HG02852 (cell line): ENCODE measurements around the gene MTUS2.

Experiments
- ATAC-seq: cut with Tn5 transposase; IDR thresholded peaks from one replicate; pipeline ENCODE4 v1.9.1; 2021; ENCODE audit warnings: mild to moderate bottlenecking, moderate library complexity; ENCODE audit not compliant: unreplicated experiment

MTUS2 gene

GRCh38 chr13:29514720-29515310 is 694.7 kb downstream of the MTUS2 start:
- ATAC-seq, result no peak

- no peak for ATAC-seq
These were observed 695.2 kb downstream of the MTUS2 start for GRCh38 chr13:29515372-29515771.

- ATAC-seq, result no peak
These were observed 695.9 kb downstream of the MTUS2 start for GRCh38 chr13:29516012-29516411.

- ATAC-seq, result no peak
These were observed 696.7 kb downstream of the MTUS2 start for GRCh38 chr13:29516880-29517279.

- ATAC-seq, result no peak
These were observed 699.8 kb downstream of the MTUS2 start for GRCh38 chr13:29519921-29520320.

- no peak for ATAC-seq
These were observed 700.5 kb downstream of the MTUS2 start for GRCh38 chr13:29520671-29521070.

GRCh38 chr13:29521336-29521735 is 701.2 kb downstream of the MTUS2 start:
- no peak for ATAC-seq

- ATAC-seq, result no peak
These were observed 702.0 kb downstream of the MTUS2 start for GRCh38 chr13:29522044-29522685.

- ATAC-seq, result no peak
These were observed 703.2 kb downstream of the MTUS2 start for GRCh38 chr13:29523199-29523961.

GRCh38 chr13:29524176-29524575 is 704.0 kb downstream of the MTUS2 start:
- no peak for ATAC-seq

- ATAC-seq, result no peak
These were observed 704.5 kb downstream of the MTUS2 start for GRCh38 chr13:29524641-29525040.

- no peak for ATAC-seq
These were observed 705.6 kb downstream of the MTUS2 start for GRCh38 chr13:29525757-29526156.

- no peak for ATAC-seq
These were observed 706.6 kb downstream of the MTUS2 start for GRCh38 chr13:29526741-29527140.

- no peak for ATAC-seq
These were observed 707.4 kb downstream of the MTUS2 start for GRCh38 chr13:29527511-29527910.

GRCh38 chr13:29527916-29528315 is 707.8 kb downstream of the MTUS2 start:
- no peak for ATAC-seq

GRCh38 chr13:29529754-29530153 is 709.6 kb downstream of the MTUS2 start:
- no peak for ATAC-seq

GRCh38 chr13:29530901-29531300 is 710.8 kb downstream of the MTUS2 start:
- ATAC-seq, result no peak

GRCh38 chr13:29532116-29532515 is 712.0 kb downstream of the MTUS2 start:
- no peak for ATAC-seq

GRCh38 chr13:29532821-29533220 is 712.7 kb downstream of the MTUS2 start:
- no peak for ATAC-seq

GRCh38 chr13:29534083-29534482 is 713.9 kb downstream of the MTUS2 start:
- ATAC-seq, result no peak

GRCh38 chr13:29535663-29536655 is 715.8 kb downstream of the MTUS2 start:
- ATAC-seq, result no peak
